Measurements from ENCODE around the gene CD82. TPM values are rescaled to one million over a fixed set of nuclear protein-coding genes. Genes with fewer than 3 reads are reported as not detected.
"Not testable (repeated sequence)": the region's sequence is repeated elsewhere in the genome, so short reads cannot be mapped to it uniquely, and the experiment has no call there.

The CD82 gene
- total and polyA plus RNA-seq, 12 donors, result 2.3 to 53.4 (median 17.8) TPM

- intact Hi-C loops (cut with DNase I), result no loop called here
- no peaks in the 10 kb centered on the region for H3K36me3 ChIP-seq (replicated peaks in 1 of 2)
- no peak for DNase-seq
- no peaks in the 10 kb centered on the region for H3K4me1 ChIP-seq (replicated peaks in 1 of 2)
- H3K27me3 ChIP-seq, result no peaks in the 10 kb centered on the region
- WGBS, 4 donors, result 62 to 70% (median 69%) methylated on average over 1 of the region's 1 CpG
- TF ChIP-seq CTCF (IDR thresholded peaks at IDR 0.05) (no peak), POLR2A (IDR thresholded peaks at IDR 0.05) (no peak)
- peaks cover 0 to 10% (median 7%) of the 10 kb centered on the region in 3 donors for H3K9me3 ChIP-seq (replicated peaks in 1 of 3)
- no peak overlapping the region for H3K27ac ChIP-seq
- no peak overlapping the region for H3K4me3 ChIP-seq
Observed at GRCh38 chr11:44643217-44643616, 77.8 kb downstream of the CD82 start.

GRCh38 chr11:44645827-44646226 is 80.4 kb downstream of the CD82 start:
- intact Hi-C loops (cut with DNase I), result no loop called here

GRCh38 chr11:44647255-44647955 is 81.9 kb downstream of the CD82 start:
- H3K27me3 ChIP-seq; H3K4me1 ChIP-seq (replicated peaks in 1 of 2); H3K27ac ChIP-seq; H3K4me3 ChIP-seq; H3K36me3 ChIP-seq (replicated peaks in 1 of 2); DNase-seq; H3K9me3 ChIP-seq (replicated peaks in 1 of 3); intact Hi-C loops (cut with DNase I): not testable (repeated sequence)
- 68 to 81% (median 74%) methylated on average over 6 of the region's 6 CpGs for WGBS, 4 donors

More at GRCh38 chr11:44645827-44646226, 80.4 kb downstream of the CD82 start:
- peaks cover 0 to 10% (median 7%) of the 10 kb centered on the region in 3 donors for H3K9me3 ChIP-seq (replicated peaks in 1 of 3)
- no peaks in the 10 kb centered on the region for H3K36me3 ChIP-seq (replicated peaks in 1 of 2)
- H3K4me1 ChIP-seq (replicated peaks in 1 of 2), result no peaks in the 10 kb centered on the region
- no peak for TF ChIP-seq POLR2A (IDR thresholded peaks at IDR 0.05)
- no peak for TF ChIP-seq CTCF (IDR thresholded peaks at IDR 0.05)
- no peak for DNase-seq
- H3K27ac ChIP-seq, result no peak overlapping the region
- no peak overlapping the region for H3K4me3 ChIP-seq
- H3K27me3 ChIP-seq, result no peaks in the 10 kb centered on the region
- 63 to 73% (median 66%) methylated on average over 3 of the region's 3 CpGs for WGBS, 4 donors

- intact Hi-C loops (cut with DNase I), result no loop called here
- no peak overlapping the region for H3K4me3 ChIP-seq
- WGBS, 4 donors, result 67 to 70% (median 69%) methylated on average over 1 of the region's 1 CpG
- H3K9me3 ChIP-seq (replicated peaks in 1 of 3), result peaks cover 0 to 3% (median 2%) of the 10 kb centered on the region in 3 donors
- DNase-seq, result no peak
- H3K36me3 ChIP-seq (replicated peaks in 1 of 2), result no peaks in the 10 kb centered on the region
- no peak for TF ChIP-seq POLR2A (IDR thresholded peaks at IDR 0.05)
- TF ChIP-seq CTCF (IDR thresholded peaks at IDR 0.05), result no peak
- H3K27ac ChIP-seq, result no peak overlapping the region
- no peaks in the 10 kb centered on the region for H3K27me3 ChIP-seq
- no peaks in the 10 kb centered on the region for H3K4me1 ChIP-seq (replicated peaks in 1 of 2)
Observed at GRCh38 chr11:44648109-44648508, 82.6 kb downstream of the CD82 start.
